Activated CD8-positive, alpha-beta memory T cell treated with anti-CD3 and anti-CD28 coated beads for 36 hours (primary cell): Measurements from ENCODE around the gene PRRC2A. TPM values are rescaled to one million over a fixed set of nuclear protein-coding genes. Genes with fewer than 3 reads are reported as not detected.

Experiments
- CTCF ChIA-PET: fragments of 350-600 bp; sonication (Branson Sonifier 250); formaldehyde crosslinking; loops from one replicate; lab custom pipeline; 2021; ENCODE audit warnings: antibody characterized with exemption; lab: Charles Lee
- POLR2A ChIA-PET: fragments of 350-600 bp; sonication (Branson Sonifier 250); formaldehyde crosslinking; loops from one replicate; lab custom pipeline; 2021; ENCODE audit warnings: antibody characterized with exemption; lab: Charles Lee
- total RNA-seq, 2 experiments: library from RNA; stranded (reverse); gene quantifications; one replicate each; pipeline ENCODE4 v1.2.3, GENCODE V29; 2021

The PRRC2A gene
- total RNA-seq, 2 experiments from 2014 or later = 255 to 257 TPM

DNA sequence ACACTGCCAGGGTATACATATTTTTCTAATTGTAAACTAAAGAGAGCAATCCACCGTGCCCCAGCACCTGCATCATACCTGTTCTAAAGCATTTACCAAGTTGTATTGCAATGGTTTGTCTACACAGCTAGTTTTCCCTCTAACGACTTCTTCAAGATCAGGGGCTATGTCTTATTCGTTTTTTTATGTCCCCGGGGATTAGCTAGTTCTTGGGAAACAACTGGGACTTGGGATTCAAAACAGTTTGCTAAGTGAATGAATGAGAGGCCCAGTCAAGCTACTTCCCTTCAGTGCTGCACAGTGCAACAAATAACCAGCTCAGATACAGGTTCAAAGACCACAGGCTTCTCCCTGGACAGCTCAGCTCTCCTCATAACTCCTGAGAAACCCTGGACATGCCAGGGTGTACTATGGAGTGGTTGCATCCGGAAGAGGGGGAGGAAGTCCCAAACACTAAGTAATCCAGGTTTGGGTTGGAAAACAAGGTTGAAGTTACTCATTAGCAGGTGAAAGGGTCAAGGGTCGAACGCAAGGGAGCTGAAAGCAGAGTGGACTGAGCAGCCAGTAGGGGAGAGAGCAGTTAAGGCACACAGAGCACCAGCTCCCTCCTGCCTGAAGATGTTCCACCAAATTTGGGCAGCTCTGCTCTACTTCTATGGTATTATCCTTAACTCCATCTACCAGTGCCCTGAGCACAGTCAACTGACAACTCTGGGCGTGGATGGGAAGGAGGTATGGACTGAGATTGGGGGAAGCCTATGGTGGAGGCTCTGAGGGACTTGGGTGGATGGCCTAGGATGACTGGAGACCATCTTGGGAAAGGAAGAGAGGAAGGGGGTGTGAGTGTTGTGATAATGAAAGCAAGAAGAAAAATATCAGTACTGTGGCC lies 35.1 kb downstream of the PRRC2A start, which contains the start of gene APOM:
TSS of gene APOM (plus strand) at position 546 of the 889 bp plus-strand sequence. CDS start at position 619, 73 bp downstream.
- ChIA-PET CTCF (interaction anchor here (1.0 kb wide), 1 partner anchor 90 kb away, joined by 4 read pairs; no protein-coding TSS in a partner anchor), POLR2A (no interaction called here)

DNA sequence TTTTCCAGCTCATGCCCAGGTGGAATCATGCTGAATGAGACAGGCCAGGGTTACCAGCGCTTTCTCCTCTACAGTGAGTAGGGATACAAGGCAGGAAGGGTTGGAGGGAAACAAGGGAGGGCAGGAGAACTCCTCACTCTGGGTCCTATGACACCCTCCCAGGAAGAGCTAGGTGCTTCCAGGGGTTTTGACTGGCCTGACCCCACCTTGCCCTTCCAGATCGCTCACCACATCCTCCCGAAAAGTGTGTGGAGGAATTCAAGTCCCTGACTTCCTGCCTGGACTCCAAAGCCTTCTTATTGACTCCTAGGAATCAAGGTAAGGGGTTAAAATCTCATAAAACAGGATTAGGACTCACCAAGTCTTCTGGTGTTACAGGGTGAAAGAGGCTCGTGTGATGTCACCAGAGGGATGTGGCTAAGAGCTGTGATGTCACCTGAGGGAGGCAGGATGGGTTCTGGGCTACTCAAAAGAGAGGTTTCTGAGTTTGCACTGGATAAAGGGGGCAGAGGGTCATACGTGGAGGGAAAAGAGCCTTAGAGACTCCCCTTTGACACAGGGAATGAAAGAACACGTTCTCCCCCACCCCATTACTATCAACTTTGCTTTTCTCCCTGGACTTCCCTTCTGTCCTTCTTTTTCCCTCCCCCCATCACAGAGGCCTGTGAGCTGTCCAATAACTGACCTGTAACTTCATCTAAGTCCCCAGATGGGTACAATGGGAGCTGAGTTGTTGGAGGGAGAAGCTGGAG lies 37.1 kb downstream of the PRRC2A start:
- POLR2A ChIA-PET = no interaction called here
- CTCF ChIA-PET = interaction anchor here (0.9 kb wide), 1 partner anchor 165 kb away, joined by 3 read pairs; no protein-coding TSS in a partner anchor

DNA sequence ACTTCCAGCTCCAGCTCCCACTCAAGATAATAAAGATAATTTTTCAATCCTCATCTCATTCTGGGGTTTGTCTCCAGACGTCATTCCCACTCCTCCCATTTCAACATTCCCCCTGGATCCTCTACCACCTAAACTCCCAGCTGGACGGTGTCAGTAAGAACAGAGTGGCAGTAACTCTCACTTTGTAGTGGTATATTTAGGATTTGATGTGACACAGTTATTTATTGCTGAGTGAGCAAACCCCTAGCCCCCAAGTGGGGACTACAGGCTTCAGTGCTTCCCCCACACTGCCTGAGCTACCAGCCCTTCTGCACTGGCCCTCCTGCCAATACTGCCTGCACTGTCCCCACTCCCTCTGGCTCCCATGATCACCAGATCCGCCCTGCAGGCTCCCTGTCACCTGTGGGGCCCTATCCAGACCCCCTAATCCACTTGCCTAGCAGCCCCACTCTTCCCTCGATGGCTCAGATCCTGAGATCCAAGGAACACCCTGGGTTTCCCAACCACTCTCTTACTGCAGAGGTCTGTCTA lies 37.7 kb downstream of the PRRC2A start:
- POLR2A ChIA-PET = interaction anchor here (0.7 kb wide), 1 partner anchor 1313 kb away, joined by 8 read pairs; no protein-coding TSS in a partner anchor
- CTCF ChIA-PET = interaction anchor here (0.7 to 0.9 kb wide), 2 partner anchors 66 to 164 kb away, joined by 3 read pairs; no protein-coding TSS in a partner anchor

DNA sequence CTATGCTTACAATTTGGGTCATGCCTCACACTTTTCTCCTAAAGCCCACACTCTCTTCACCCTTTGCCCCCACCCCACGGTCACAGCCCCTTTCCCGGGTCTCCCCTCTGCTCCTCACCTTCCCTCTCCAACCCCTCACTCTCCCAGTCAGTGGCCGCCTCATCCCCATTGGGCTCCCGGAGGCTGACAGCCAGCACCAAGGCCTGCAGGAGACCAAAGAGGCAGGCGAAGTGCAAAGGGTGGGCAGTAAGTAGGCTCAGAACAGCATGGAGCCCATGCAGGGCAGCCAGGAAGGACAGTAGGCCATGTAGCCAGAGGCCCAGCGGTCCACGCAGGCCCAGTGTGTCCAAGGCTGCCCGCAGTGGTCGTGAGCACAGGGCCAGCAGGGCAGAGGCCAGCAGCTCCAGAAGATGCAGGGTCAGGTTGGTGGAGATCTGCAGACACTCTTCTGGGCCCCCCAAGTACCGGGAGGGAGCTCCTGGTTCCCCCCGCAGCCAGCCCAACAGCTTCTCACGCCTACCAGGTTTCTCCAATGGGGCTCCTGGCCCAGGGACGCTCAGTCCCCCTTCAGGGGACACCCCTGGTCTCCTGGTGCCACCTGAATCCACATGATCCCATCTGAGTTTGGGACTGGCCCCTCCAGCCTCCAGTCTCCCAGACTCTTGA lies 38.6 kb downstream of the PRRC2A start:
- CTCF ChIA-PET = interaction anchor here (0.7 to 0.8 kb wide), 3 partner anchors 13 to 67 kb away, joined by 3 read pairs; no protein-coding TSS in a partner anchor

DNA sequence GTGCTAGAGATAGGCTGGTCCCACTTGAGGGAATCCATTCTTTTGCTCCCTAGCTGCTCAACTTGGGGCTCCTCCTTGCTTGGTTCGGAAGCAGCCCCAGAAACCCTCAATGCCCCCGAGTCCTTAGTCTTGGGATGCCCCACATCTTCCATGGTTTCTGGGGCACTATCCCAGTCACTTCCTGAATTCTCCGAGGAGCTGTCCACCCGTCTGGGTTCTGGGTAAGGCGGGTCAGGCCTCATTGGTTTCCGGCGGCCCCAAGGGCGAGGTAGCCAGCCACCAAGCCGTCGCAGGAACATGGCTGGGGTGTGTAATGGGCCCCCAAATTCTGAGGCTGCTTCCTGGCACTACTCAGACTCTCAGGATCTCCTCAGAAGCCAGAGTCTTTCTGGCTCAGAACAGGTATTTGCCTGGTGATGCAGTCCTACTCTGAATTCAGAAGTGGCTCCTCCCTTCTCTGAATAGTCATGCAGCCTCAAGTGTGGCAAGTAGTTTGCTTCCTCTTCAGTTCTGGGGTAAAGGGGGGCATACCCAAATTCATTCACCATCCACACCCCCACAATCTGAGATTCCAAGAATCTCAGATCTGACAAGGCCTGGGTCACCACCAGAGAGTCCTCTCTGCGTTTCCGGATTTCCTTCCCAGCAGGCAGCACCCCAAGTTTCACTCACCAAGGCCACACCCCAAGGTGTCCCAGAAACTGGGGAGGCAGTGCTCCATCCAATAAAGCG lies 39.3 kb downstream of the PRRC2A start:
- CTCF ChIA-PET = interaction anchor here (0.8 to 1.7 kb wide), 3 partner anchors 8 to 70 kb away, joined by 3 to 6 read pairs (median 4); partner anchors contain the start of gene BAG6
- POLR2A ChIA-PET = interaction anchor here (1.0 to 1.1 kb wide), 2 partner anchors 7 to 175 kb away, joined by 3 to 6 read pairs; partner anchors contain the start of gene BAG6

More for the DNA sequence above, 38.6 kb downstream of the PRRC2A start:
- POLR2A ChIA-PET = interaction anchor here (0.6 to 1.1 kb wide), 3 partner anchors 176 to 1312 kb away, joined by 3 to 8 read pairs (median 4); partner anchors contain the start of gene DXO

DNA sequence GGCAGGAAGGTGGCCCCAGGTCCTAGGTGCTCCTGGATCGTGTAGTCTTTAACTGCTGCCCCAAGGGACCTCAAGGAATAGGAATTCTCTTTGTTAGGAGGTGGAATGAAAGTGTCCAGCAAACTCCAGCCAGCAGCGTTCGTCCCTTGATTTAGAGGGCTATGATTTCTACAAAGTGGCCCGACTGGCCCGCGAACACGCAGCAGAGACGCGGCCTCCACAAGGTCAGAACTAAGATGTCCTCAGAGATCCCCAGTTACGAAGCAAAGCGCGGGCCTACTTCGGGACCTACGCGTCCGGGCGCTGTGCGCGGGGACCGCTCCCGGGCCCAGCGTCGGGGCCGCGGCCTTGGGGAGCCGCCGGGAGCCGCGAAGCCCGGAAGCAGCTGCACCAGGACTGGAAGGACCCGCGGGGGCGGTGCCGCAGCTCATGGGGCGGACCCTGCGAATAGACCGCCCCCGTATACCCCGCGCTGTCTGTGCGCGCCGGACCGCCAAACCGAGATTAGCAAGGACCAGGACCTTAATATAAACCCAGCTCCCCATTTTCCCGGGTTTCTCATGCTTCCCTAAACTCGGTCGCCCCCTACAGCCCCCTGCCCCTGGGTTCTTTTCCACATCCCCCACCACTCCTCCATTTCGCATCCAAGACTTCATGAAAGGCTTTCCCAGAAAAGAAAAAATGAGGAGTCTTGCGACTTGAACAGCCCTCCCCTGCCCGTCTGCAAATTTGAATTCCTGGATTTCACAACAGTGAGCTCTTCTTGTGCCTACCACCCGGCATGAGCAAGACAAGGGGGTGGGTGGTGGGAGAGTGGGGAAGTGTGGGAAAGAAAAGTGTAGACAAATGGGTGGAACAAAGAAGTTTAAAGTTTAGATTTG lies 40.1 kb downstream of the PRRC2A start, which contains the start of gene C6orf47:
TSS of gene C6orf47 (minus strand) at position 398 of the 881 bp plus-strand sequence. CDS start 831 bp downstream, outside the sequence.
- ChIA-PET CTCF (interaction anchor here (1.0 to 1.7 kb wide), 3 partner anchors 8 to 114 kb away, joined by 3 to 6 read pairs (median 4); partner anchors contain the start of genes ATP6V1G2 and BAG6), POLR2A (interaction anchor here (0.9 to 1.0 kb wide), 2 partner anchors 8 to 119 kb away, joined by 5 to 6 read pairs; partner anchors contain the start of genes BAG6 and DDX39B)

DNA sequence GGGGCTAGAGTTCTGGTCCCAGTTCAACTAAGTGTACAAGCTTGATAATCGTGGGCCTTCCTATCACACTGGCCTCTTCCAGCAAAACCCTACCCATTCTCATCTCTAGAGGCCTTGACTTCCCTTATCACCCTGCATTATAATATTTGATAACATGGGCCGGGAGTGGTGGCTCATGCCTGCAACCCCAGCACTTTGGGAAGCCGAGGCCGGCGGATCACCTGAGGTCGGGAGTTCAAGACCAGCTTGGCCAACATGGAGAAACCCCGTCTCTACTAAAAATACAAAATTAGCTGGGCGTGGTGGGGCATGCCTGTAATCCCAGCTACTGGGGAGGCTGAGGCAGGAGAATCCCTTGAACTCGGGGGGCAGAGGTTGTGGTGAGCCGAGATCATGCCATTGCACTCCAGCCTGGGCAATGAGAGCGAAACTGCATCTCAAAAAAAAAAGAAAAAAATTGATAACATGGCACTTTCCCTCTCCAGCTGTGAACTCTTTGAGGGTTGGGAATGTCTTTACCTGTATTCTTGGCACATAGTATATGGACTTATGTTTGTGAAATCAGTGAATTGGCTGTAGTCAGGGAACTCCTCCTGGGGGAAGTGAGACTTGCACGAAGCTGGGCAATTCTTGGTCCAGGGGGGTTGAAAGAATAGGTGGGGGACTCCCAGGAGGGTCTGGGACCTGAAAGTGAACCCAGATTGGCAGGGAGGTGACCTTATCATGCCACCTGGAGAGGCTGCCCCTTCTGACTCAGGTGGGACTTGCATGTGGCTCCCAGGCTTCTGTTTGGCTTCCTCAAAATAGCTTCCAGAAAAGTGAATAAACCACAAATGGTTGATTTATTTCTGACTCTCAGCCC lies 41.0 kb downstream of the PRRC2A start:
- POLR2A ChIA-PET = interaction anchor here (0.9 to 1.7 kb wide), 3 partner anchors 9 to 166 kb away, joined by 4 to 6 read pairs (median 5); partner anchors contain the start of genes BAG6, DDX39B and HSPA1B
- CTCF ChIA-PET = interaction anchor here (1.0 to 3.6 kb wide), 4 partner anchors 9 to 115 kb away, joined by 3 to 21 read pairs (median 5); partner anchors contain the start of genes ATP6V1G2 and BAG6

DNA sequence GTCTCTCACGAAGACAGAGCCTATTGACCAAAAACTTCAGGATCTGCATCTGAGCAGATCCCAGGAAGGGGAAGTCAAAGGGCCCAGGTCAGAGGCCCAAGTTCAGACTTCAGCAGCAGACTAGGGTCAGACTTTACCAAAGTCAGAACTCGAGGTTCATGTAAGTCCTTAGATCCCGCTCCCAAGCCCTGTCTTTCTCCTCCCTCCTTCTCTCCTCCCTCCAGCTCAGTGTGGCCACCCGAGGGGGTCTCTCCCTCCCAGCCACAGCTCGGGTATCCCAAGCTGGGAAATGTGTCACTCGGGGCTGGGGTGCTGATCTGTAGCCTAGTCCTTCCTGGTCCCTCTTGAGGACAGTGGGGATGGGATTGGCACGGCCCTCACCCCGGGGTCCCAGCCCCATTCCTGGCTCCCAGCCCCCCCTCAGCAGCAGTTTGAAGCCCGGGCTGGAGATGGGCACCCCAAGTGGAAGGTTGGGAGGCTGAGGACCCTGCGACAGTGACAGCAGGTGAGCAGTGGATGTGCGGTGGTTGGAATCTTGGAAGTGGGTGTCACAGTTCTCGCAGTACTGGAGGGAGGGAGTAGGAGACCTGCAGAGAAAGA lies 41.7 kb downstream of the PRRC2A start:
- ChIA-PET CTCF (interaction anchor here (1.2 to 3.6 kb wide), 3 partner anchors 9 to 134 kb away, joined by 4 to 21 read pairs (median 6); partner anchors contain the start of gene BAG6), POLR2A (interaction anchor here (0.6 to 1.7 kb wide), 4 partner anchors 23 to 502 kb away, joined by 3 to 7 read pairs (median 5); partner anchors contain the start of genes EGFL8 and HSPA1B)

DNA sequence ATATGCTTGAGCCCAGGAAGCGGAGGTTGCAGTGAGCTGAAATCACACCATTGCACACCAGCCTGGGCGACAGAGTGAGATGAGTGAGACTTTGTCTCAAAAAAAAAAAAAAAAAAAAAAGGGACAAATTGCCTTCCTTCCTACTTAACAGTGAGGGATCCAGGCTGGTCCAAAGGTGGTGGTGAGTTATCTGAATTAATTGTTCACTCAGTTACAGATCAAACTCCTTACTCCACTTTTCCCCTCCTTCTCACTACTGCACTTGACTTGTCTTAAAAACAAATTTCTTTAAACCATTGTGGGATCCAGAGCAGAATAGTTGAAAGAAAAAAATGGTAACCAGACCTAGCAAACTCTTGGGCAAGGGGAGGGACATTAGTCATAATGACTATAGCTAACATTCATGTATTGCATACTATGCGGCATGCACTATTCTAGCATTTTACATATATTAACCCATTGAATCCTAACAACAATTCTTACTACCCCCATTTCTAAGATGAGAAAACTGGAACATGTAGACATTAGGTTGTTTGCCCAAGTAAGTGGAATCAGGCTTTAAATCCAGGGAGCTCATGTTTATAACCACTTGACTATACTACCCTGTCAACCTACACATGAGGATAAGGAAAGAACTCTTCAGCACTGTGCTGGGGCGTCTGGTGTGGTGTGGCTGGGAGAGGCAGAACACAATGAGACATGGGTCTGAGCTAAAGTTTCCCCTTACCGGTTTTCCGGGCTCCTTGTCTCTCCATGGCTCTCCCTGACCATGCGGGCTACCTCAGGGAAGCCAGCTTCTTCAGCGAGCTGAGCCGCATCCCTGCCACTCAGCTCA lies 42.8 kb downstream of the PRRC2A start:
- POLR2A ChIA-PET = interaction anchor here (0.6 to 3.1 kb wide), 5 partner anchors 11 to 355 kb away, joined by 3 to 29 read pairs (median 7); partner anchors contain the start of genes BAG6, HSPA1A and HSPA1L
- CTCF ChIA-PET = interaction anchor here (0.7 to 3.6 kb wide), 5 partner anchors 11 to 133 kb away, joined by 3 to 21 read pairs (median 4); partner anchors contain the start of gene BAG6

DNA sequence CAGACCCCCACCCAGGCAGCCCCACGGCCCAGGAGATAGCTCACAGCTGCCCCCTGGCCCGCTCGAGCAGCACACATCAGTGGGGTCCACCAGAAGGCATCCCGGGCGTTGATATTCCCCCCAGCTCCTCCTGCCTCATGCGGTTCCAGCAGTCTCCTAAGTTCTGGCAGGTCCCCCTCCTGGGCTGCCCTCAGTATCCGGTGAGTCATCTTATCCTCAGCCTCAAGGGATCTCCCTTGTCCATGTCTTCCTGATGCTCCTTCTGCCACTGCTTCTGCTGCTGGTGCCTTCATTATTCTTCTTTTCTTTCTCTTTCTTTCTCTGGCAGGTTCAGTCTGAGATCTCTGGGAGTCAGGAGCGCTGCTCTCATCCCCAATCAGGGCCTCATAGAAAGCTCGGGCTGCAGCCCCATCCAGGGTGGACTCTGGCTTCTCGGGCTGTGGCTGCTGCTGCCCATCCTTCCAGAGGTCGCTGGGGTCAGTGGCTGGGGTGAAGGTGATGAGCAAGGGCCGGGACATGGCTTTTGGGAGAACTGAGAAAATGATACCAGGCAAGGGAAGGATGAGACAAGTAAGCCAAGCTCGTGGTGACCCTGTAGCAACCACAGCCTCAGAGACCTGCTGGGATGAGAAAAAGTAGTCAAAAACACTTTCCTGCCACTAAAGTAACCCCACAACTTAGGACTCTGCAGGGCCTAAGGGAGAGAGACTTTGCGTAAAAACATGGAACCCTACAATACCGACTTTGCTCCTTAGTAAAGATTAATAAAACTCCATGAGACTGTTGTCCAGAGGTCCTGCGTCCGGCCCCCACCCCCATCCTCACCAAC lies 43.7 kb downstream of the PRRC2A start:
- CTCF ChIA-PET = interaction anchor here (0.6 to 3.6 kb wide), 5 partner anchors 11 to 171 kb away, joined by 3 to 21 read pairs (median 4); partner anchors contain the start of gene BAG6
- POLR2A ChIA-PET = interaction anchor here (0.7 to 3.1 kb wide), 9 partner anchors 11 to 930 kb away, joined by 3 to 29 read pairs (median 4); partner anchors contain the start of genes ABHD16A, BAG6, CLIC1 and HSPA1A

DNA sequence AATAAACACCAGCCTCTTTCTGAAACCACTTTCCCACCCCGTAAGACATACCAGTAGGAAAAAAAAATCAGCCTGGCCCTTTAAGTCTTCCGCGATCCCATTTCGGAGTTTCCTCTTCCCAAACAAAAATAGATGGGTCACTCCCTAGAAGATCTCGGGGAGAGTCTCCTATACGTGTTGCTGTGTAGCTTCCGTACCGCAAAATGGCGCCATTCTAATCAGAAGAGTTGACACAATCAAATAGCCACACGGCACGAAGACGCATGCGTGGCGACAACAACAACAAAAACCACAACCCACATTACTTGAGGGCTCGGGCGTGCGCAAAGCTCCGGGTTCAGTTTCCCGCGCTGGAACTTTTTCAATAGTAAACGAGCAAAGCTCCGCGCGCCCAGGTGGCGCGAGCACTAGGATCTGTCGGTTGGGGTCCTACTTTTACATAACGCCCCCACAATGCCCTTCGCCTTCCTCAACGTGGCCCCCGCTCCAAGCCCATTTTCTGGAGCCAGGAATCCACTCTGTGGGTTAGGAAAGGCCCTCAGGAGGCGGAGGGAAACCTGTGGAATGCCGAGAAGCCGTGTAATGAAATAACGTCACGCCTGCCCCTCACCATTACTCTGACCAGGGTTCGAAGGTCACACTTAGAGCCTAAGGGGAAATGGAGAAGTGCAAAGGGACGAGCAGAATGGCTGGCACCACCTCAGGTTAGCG lies 44.4 kb downstream of the PRRC2A start, which contains the start of gene GPANK1:
TSS of gene GPANK1 (minus strand) at position 208 of the 711 bp plus-strand sequence. CDS start 519 bp downstream, outside the sequence.
- POLR2A ChIA-PET = interaction anchor here (0.6 to 3.1 kb wide), 8 partner anchors 12 to 931 kb away, joined by 3 to 29 read pairs (median 4); partner anchors contain the start of genes ABHD16A, BAG6, CLIC1 and LSM2
- CTCF ChIA-PET = interaction anchor here (1.1 to 3.6 kb wide), 2 partner anchors 12 to 166 kb away, joined by 4 to 21 read pairs; partner anchors contain the start of gene BAG6
